HG03159 (cell line): ENCODE results near the gene CHD1.

Experiments
- ATAC-seq: cut with Tn5 transposase; IDR thresholded peaks from one replicate; pipeline ENCODE4 v1.9.1; 2021; ENCODE audit warnings: mild to moderate bottlenecking, moderate library complexity; ENCODE audit not compliant: unreplicated experiment

CHD1 gene

DNA sequence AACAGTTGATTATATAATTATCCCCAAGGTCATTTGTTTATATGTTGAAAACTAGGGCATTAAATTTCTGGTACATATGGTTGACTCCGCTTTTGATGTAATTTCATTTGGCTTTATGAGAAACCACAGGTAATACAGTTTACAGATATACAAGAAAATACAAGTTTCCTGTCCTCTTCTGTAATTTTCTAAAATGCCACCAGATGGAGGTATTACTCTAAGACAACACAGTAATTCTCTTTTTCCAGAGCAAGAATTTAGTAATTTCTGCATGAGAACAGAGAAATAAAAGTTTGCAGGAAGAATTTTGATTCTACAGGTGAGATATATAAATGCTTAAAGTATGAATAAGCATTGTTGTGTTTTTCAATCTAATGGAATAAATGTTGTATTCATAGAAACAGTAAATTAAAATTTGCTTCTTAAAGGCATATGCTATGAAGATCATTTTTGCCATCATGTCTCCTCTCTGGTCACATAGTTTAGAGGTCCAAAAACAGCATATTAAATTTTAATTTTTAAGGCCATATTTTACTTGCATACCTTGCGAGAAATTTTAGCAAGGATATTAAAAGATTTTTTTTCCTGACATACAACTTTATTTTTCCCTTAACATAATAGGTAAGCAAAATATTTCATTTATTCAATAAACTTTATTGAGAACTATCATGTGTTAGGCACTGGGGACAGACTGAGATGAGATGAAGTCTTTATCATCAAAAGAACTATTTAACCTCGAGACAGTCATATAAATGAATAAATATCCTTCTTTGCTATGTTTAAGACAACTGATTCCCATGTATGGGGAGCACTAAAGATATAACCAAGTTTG is 22.7 kb downstream of the CHD1 start:
- ATAC-seq, result no peak

DNA sequence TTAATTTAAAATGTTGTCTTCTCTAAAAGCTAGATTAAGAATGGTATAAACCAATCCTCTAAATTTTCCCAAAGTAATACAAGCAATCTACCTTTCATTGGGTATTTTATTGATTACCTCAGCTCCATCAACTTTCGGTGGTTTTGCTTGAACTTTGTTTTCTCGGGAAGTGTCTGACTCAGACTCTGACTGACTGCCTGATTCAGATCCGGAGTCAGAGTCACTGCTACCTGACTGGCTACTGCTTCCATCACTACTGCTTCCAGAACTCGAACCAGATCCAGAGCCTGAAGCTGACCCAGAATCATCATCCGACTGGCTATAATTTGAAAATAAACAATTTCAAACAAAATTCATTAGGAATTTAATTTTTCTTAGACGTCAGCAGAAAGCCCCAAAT is 24.0 kb downstream of the CHD1 start:
- no peak for ATAC-seq

DNA sequence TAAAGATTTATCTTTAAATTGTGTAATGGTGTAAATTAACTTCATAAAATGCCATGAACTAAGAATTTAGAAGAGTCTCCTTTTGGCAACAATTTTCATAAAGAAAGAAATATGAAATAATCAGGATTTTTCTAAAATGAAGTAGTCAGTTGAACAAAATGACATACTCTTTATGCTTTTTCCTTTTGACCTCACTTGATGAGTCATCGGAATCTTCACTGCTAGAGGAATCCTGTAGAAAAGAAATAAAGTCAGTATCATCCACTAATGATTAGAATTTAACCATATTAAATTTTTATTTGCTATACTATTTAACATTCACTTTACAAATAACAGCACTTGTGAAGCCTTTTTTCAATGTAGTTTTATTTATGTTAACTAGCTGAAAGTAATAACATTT is 26.1 kb downstream of the CHD1 start:
- ATAC-seq, result no peak

DNA sequence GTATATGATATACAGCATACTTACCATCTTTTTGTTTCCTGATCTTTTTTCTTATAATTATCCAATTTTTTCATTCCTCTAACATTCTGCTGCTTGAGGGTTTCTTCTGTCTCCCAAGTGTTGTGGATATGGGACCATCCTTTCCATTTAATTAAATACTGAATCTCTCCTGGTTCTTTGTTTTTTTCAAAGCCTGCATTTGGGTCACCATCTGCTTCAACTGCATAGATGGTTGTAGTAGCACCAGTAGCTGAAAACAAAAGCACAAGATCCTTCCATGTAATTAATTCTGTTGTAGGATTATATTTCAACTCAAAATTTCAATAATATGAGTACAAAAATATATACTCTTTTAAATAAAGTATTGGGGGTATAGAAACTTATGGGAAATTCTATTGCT is 29.4 kb downstream of the CHD1 start:
- ATAC-seq, result no peak

DNA sequence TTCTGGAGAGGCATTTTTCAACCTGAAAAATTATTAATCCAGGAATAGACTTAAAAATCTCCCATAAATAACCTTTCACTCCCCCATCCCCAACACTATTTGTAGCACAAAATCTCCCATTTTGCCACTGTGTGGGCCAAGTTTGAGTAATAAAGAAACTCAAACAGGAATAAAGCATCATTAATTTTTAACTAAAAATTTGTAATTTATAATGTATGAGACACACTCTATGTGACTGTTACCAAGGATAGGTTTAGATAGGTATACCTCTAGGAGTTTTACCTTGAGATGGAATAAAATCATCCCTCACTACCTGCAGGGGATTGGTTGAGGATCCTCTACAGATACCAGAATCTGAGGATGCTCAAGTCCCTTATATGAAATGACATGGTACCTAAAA is 30.1 kb downstream of the CHD1 start:
- no peak for ATAC-seq

DNA sequence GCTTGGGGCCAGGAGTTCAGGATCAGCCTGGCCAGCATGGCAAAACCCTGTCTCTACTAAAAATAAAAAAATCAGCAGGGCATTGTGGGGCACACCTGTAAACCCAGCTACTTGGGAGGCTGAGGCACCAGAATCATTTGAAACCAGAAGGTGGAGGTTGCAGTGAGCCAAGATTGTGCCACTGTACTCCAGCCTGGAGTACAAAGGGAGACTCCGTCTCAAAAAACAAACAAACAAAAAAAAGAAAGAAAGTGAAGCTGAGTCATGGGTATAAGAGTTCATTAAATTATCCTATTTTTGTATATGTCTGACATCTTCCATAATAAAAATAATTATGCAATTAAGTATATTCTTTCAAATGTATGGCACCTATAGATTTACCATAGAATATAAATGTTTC is 37.2 kb downstream of the CHD1 start:
- ATAC-seq, result no peak

GRCh38 chr5:98880598-98880997 is 48.2 kb downstream of the CHD1 start:
- ATAC-seq, result no peak

GRCh38 chr5:98880151-98880550 is 48.7 kb downstream of the CHD1 start:
- no peak for ATAC-seq

DNA sequence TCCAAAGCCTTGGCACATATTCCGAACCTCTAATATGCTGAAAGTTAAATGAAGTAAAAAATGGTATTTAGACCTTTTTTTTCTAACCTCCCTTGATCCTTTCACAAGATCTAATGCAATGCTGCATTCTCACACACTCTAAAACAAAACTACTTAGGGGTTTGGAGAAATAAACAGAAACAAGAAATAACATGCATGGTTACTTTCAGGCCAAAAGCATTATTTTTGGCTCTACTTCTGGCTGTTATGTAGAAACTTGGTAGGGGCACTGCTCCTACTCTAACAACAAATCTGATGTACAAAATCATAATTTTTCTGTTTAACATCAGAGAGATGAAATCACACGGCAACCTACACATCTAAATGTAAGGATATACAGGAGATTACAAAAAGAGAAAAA is 51.2 kb downstream of the CHD1 start:
- no peak for ATAC-seq

- ATAC-seq, result no peak
These were observed 56.1 kb downstream of the CHD1 start for GRCh38 chr5:98872674-98873073.

- no peak for ATAC-seq
These were observed 63.1 kb downstream of the CHD1 start for GRCh38 chr5:98865690-98866089.

- no peak for ATAC-seq
These were observed 81.8 kb downstream of the CHD1 start for GRCh38 chr5:98847054-98847453.

- ATAC-seq, result no peak
These were observed 82.3 kb downstream of the CHD1 start for GRCh38 chr5:98846520-98846919.

DNA sequence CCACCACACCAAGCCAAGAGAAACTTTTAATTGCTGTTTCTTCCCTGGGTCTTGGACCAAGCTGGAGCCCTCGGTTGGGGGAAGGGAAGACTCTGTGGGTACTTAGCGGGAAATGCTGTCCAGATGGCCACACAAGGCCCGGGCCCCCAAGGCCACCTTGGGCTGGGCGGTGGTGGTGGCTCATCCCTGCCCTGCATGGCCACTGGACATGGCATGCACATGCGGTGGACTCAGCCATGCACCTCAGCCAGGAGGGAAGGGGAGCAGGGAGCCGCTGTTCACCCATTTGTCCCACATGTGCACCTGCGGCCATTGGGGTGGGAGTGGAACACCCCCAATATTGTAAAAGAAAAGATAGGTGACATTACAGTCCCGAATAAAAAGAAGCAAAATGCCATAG is 82.9 kb downstream of the CHD1 start:
- ATAC-seq, result no peak

DNA sequence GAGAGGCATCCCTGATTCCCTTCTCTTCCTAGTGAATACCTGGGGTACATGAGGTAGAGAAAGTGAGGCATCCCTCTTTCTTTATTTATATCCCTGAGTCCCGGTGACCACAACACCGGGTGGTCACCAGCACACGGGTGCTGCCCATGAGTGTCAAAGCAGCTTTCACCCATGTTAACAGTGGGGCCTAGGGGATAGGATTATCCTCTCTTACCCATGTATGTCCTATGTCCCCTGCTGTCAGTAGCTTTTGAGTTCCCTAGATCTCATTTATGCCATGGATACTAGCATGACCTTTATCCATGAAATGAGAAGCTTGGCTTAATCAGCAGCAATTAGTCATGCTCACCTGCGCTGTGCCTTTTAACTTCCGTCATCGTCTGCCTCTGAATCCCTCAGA is 83.9 kb downstream of the CHD1 start:
- ATAC-seq, result no peak

- ATAC-seq, result no peak
These were observed 85.3 kb downstream of the CHD1 start for GRCh38 chr5:98843481-98843880.

DNA sequence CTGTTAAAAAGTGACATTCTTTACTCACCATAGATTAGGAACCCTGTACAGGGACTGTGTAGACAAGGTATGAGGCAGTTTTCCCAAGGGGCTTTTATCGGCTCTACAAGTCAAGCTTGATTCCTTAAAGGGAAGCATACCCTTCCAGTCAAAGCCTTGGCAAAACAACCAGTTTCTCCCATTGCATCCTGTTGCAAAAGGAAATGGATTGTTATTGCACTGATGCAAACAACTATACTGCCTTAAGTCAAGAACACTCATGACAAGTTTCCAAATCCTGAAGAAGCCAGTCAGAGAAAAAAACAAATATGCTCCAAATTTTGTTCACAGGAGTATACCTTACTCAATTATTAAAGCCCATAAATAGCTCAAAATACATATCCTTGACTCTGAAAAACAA is 87.9 kb downstream of the CHD1 start:
- ATAC-seq, result no peak

GRCh38 chr5:98839469-98840383 is 89.1 kb downstream of the CHD1 start:
- no peak for ATAC-seq

DNA sequence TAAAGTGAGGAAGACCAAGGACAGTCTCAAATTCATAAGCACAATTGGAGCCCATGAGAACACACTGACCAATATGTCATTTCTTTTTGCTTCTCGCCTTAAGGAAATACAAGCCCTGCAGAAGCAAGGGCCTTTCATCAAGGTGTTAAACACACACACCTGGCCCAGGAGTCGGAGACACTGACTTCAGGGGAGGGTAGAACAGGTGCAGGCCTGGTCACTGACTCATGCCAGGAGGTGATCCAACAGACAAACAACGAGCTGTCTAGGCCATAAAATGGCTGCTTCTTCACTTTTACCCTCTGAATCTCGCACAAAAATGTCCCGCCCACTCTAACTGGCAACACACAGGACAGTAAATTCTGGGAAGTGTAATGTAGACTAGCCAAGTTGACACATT is 92.6 kb downstream of the CHD1 start:
- no peak for ATAC-seq

GRCh38 chr5:98827588-98828284 is 101.1 kb downstream of the CHD1 start:
- ATAC-seq, result no peak

DNA sequence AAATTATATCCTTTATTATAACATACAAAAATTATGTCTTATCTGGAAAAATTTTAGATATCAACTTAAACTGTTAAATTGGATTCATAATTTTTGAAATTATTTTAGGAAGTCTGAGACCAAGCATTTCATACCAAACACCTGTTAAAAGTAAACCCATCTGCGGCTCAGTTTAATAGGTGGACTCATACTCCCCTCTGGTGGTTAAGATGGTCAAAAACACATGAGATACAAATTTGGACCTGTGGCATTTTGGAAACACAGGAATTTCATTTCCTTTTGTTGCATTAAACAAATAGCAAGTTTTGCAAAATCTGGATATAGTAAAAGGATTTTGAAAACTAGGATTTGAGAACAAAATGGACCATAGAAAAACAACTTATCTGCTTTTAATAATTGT is 101.6 kb downstream of the CHD1 start:
- ATAC-seq, result peak; percentile 57
